ENCODE data around the gene TRIM69.

DNA sequence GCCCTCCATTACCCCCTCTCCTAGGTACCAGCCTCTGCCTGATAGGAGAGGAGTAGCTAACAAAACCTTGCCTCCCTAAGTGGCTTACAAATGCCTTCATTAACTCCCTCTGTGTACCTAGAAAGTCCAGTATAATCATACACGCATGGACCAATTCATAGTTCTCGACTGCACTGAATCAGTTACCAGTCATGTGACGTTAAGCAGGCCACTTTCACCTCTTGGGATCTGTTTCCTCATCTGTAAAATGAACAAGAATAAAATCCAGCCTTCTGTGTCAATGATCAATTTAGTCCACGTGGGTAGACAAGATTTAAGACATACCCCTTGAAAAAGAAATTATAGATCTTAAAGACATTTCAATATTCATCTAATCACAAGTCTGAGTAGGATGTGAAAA is 72.2 kb downstream of the TRIM69 start:
- no peak for TF ChIP-seq POLR2AphosphoS5 (IDR thresholded peaks at IDR 0.05)
- TF ChIP-seq POLR2A (IDR thresholded peaks at IDR 0.05): no peak
